GM23338 (cell line): ENCODE measurements around the gene EDARADD. TPM values are rescaled to one million over a fixed set of nuclear protein-coding genes. Genes with fewer than 3 reads are reported as not detected.
A peak's percentile ranks its signal among the peaks of the same experiment; 100 is the strongest.

Source experiments
- ATAC-seq: fragments of 200-7000 bp; cut with Tn5 transposase; 3 replicates; pipeline ENCODE4 v1.9.1; 2020
- DNase-seq: peaks from one replicate; pipeline ENCODE4 v3.0.0-alpha.2; 2015; ENCODE audit warnings: low spot score
- H2AFZ ChIP-seq: fragments of 200-600 bp; sonication (generic); 2 replicates; pipeline ENCODE4 v1.8.0; 2016; ENCODE audit warnings: antibody characterized with exemption, mild to moderate bottlenecking, moderate library complexity
- H3F3A ChIP-seq: fragments of 200-600 bp; sonication (generic); replicated peaks from 2 replicates; pipeline ENCODE4 v1.8.0; 2017; ENCODE audit warnings: antibody characterized with exemption, mixed run types, low read depth
- H3K27ac ChIP-seq: fragments of 200-600 bp; sonication (generic); 2 replicates; pipeline ENCODE4 v1.6.1; 2016; ENCODE audit warnings: low read depth
- H3K27me3 ChIP-seq: fragments of 200-600 bp; sonication (generic); 2 replicates; pipeline ENCODE4 v1.8.0; 2016; ENCODE audit warnings: mild to moderate bottlenecking, mixed run types, moderate library complexity; ENCODE audit not compliant: insufficient read depth
- H3K36me3 ChIP-seq: fragments of 200-600 bp; sonication (generic); 2 replicates; pipeline ENCODE4 v1.8.0; 2016; ENCODE audit warnings: mild to moderate bottlenecking; ENCODE audit not compliant: insufficient read depth
- H3K4me1 ChIP-seq: fragments of 200-600 bp; sonication (generic); 2 replicates; pipeline ENCODE4 v1.8.0; 2016; ENCODE audit warnings: mild to moderate bottlenecking, moderate library complexity; ENCODE audit not compliant: insufficient read depth
- H3K4me2 ChIP-seq: fragments of 200-600 bp; sonication (generic); 2 replicates; pipeline ENCODE4 v1.7.1; 2017; ENCODE audit warnings: mixed run types
- H3K4me3 ChIP-seq: fragments of 200-600 bp; sonication (generic); 2 replicates; pipeline ENCODE4 v1.6.1; 2016; ENCODE audit warnings: mixed run types
- H3K79me2 ChIP-seq: fragments of 200-600 bp; sonication (generic); replicated peaks from 2 replicates; pipeline ENCODE4 v1.8.0; 2017; ENCODE audit warnings: mild to moderate bottlenecking; ENCODE audit not compliant: insufficient read depth
- H3K9me2 ChIP-seq: fragments of 200-600 bp; sonication (generic); 2 replicates; pipeline ENCODE4 v1.8.0; 2017; ENCODE audit not compliant: insufficient read depth
- H4K20me1 ChIP-seq: fragments of 200-600 bp; sonication (generic); replicated peaks from 2 replicates; pipeline ENCODE4 v1.8.0; 2017; ENCODE audit warnings: mild to moderate bottlenecking; ENCODE audit not compliant: insufficient read depth
- H3K27ac Mint-ChIP-seq: 2 replicates; pipeline ENCODE4 v1.8.0; 2020; ENCODE audit warnings: inconsistent platforms, mild to moderate bottlenecking, moderate library complexity, mixed read lengths
- H3K27me3 Mint-ChIP-seq: 3 replicates; pipeline ENCODE4 v1.8.0; 2022; ENCODE audit warnings: low read depth, mild to moderate bottlenecking, moderate library complexity, mixed read lengths, inconsistent platforms; ENCODE audit not compliant: insufficient read depth, poor library complexity
- H3K36me3 Mint-ChIP-seq: 3 replicates; pipeline ENCODE4 v1.8.0; 2021; ENCODE audit warnings: low read depth, mild to moderate bottlenecking, inconsistent platforms, moderate library complexity, mixed read lengths
- H3K4me1 Mint-ChIP-seq: 3 replicates; pipeline ENCODE4 v1.8.0; 2020; ENCODE audit warnings: mild to moderate bottlenecking, inconsistent platforms, mixed read lengths
- H3K4me3 Mint-ChIP-seq: 3 replicates; pipeline ENCODE4 v1.8.0; 2021; ENCODE audit warnings: moderate library complexity, mild to moderate bottlenecking, inconsistent platforms, mixed read lengths
- H3K9me3 Mint-ChIP-seq: 3 replicates; pipeline ENCODE4 v1.8.0; 2020; ENCODE audit warnings: moderate library complexity, mild to moderate bottlenecking, inconsistent platforms, mixed read lengths
- CREB1 ChIP-seq: fragments of 250-450 bp; sonication (Bioruptor Pico); IDR thresholded peaks from 2 replicates; pipeline ENCODE4 v1.5.0; 2020; ENCODE audit warnings: low read depth, mild to moderate bottlenecking, moderate library complexity
- CTCF ChIP-seq, 2 experiments: fragments of 200-600 bp in 1 of 2; sonication (generic) in 1 of 2; conservative IDR thresholded peaks; 2 replicates each; pipeline versions ENCODE4 v1.5.1 to v1.6.1; 2016 to 2017; ENCODE audit warnings: antibody characterized with exemption in 2 of 2, low read depth in 2 of 2, mild to moderate bottlenecking in 2 of 2, moderate library complexity in 1 of 2
- EZH2 ChIP-seq: fragments of 200-600 bp; sonication (generic); IDR thresholded peaks from one replicate; pipeline ENCODE4 v1.8.0; 2017; ENCODE audit warnings: antibody characterized with exemption, mild to moderate bottlenecking, low read depth; ENCODE audit not compliant: unreplicated experiment
- EZH2phosphoT487 ChIP-seq: fragments of 200-600 bp; sonication (generic); IDR thresholded peaks from one replicate; pipeline ENCODE4 v1.8.1; 2018; ENCODE audit warnings: antibody characterized with exemption; ENCODE audit not compliant: unreplicated experiment
- JUNB ChIP-seq: IDR thresholded peaks from one replicate; pipeline ENCODE4 v1.6.1; 2016; ENCODE audit warnings: antibody characterized with exemption; ENCODE audit not compliant: unreplicated experiment
- POLR2AphosphoS5 ChIP-seq: IDR thresholded peaks from 2 replicates; pipeline ENCODE4 v1.6.1; 2016; ENCODE audit warnings: antibody characterized with exemption, low read depth
- STAT1 ChIP-seq: IDR thresholded peaks from one replicate; pipeline ENCODE4 v1.6.1; 2016; ENCODE audit warnings: antibody characterized with exemption; ENCODE audit not compliant: unreplicated experiment
- ZNF331 ChIP-seq: fragments of 250-450 bp; sonication (Bioruptor Pico); IDR thresholded peaks from 2 replicates; pipeline ENCODE4 v1.5.0; 2020; ENCODE audit warnings: low read depth, mild to moderate bottlenecking, moderate library complexity
- ZNF462 ChIP-seq: fragments of 250-450 bp; sonication (Bioruptor Pico); IDR thresholded peaks from 2 replicates; pipeline ENCODE4 v1.5.0; 2020; ENCODE audit warnings: mild to moderate bottlenecking, moderate library complexity
- polyA plus RNA-seq: library from polyadenylated mRNA; unstranded; fragments of >200 nt; fragmentation: Nextera tagmentation; extraction: Ambion mirVana; gene quantifications from 2 replicates; pipeline ENCODE4 v1.2.1, GENCODE V29; 2016
- total RNA-seq: library from RNA; depleted of rRNA; stranded (reverse); fragments of >200 nt; shearing (Covaris generic); gene quantifications from 2 replicates; pipeline ENCODE4 v1.2.3, GENCODE V29; 2014
- TF ChIP-seq, protein P1 (sequence below): IDR thresholded peaks from one replicate; pipeline ENCODE4 v1.6.1; 2018; ENCODE audit warnings: antibody characterized with exemption; ENCODE audit not compliant: unreplicated experiment
- TF ChIP-seq, protein P2 (sequence below): IDR thresholded peaks from 2 replicates; pipeline ENCODE4 v1.6.1; 2016; ENCODE audit warnings: antibody characterized with exemption

The EDARADD gene
- total and polyA plus RNA-seq, 2 experiments from 2014 or later = 3.7 to 4.4 TPM

DNA sequence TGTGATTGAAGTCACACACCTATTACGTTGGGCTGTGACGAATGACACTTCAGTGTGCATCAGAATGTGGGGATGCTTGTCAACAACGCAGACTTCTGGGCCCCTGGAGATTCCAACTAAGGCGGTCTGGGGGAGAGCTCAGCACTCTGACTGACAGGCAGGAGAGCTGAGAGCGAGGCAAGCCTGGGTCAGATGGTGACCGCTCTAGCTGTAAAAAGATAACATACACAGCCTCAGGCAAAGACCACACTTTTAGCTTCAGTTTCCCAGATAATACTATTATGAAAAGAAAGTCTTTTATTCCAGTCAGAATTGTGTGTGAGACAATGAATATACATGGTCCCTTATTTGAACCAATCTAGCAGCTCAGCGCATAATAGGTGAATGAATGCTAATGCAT, 25.4 kb downstream of the EDARADD start (continued):
- TF ChIP-seq, protein P1, sequence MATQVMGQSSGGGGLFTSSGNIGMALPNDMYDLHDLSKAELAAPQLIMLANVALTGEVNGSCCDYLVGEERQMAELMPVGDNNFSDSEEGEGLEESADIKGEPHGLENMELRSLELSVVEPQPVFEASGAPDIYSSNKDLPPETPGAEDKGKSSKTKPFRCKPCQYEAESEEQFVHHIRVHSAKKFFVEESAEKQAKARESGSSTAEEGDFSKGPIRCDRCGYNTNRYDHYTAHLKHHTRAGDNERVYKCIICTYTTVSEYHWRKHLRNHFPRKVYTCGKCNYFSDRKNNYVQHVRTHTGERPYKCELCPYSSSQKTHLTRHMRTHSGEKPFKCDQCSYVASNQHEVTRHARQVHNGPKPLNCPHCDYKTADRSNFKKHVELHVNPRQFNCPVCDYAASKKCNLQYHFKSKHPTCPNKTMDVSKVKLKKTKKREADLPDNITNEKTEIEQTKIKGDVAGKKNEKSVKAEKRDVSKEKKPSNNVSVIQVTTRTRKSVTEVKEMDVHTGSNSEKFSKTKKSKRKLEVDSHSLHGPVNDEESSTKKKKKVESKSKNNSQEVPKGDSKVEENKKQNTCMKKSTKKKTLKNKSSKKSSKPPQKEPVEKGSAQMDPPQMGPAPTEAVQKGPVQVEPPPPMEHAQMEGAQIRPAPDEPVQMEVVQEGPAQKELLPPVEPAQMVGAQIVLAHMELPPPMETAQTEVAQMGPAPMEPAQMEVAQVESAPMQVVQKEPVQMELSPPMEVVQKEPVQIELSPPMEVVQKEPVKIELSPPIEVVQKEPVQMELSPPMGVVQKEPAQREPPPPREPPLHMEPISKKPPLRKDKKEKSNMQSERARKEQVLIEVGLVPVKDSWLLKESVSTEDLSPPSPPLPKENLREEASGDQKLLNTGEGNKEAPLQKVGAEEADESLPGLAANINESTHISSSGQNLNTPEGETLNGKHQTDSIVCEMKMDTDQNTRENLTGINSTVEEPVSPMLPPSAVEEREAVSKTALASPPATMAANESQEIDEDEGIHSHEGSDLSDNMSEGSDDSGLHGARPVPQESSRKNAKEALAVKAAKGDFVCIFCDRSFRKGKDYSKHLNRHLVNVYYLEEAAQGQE = no peak
- TF ChIP-seq, protein P2, sequence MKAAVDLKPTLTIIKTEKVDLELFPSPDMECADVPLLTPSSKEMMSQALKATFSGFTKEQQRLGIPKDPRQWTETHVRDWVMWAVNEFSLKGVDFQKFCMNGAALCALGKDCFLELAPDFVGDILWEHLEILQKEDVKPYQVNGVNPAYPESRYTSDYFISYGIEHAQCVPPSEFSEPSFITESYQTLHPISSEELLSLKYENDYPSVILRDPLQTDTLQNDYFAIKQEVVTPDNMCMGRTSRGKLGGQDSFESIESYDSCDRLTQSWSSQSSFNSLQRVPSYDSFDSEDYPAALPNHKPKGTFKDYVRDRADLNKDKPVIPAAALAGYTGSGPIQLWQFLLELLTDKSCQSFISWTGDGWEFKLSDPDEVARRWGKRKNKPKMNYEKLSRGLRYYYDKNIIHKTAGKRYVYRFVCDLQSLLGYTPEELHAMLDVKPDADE = no peak
- TF ChIP-seq CTCF (conservative IDR thresholded peaks at IDR 0.05; ENCODE audit: low read depth in 2 of 2) = no peak
- TF ChIP-seq JUNB = no peak
- TF ChIP-seq EZH2phosphoT487 = no peak

GRCh38 chr1:236421022-236421421, 26.9 kb downstream of the EDARADD start:
- Histone ChIP-seq H3F3A (no peaks in the 10 kb centered on the region), H3K9me2 (no peaks in the 10 kb centered on the region), H3K4me2 (no peak overlapping the region), H2AFZ (no peak overlapping the region), H3K27me3 (no peaks in the 10 kb centered on the region), H3K27ac (no peak overlapping the region), H3K4me3 (no peak overlapping the region), H3K4me1 (peaks cover 11% of the 10 kb centered on the region), H3K79me2 (no peaks in the 10 kb centered on the region), H3K36me3 (no peaks in the 10 kb centered on the region), H4K20me1 (no peaks in the 10 kb centered on the region)
- no peak for TF ChIP-seq ZNF331 (CRISPR knock-in tag)
- TF ChIP-seq STAT1 = no peak
- TF ChIP-seq, protein P2 = no peak
- TF ChIP-seq CREB1 (CRISPR knock-in tag) = no peak
- TF ChIP-seq ZNF462 (CRISPR knock-in tag) = no peak
- TF ChIP-seq JUNB = no peak
- TF ChIP-seq POLR2AphosphoS5 = no peak
- TF ChIP-seq EZH2 = no peak
- TF ChIP-seq EZH2phosphoT487 = no peak
- no peaks in the 10 kb centered on the region; the same call in 2 of the 3 replicates for H3K9me3 Mint-ChIP-seq
- peak overlapping the region; percentile 51 for H3K27ac Mint-ChIP-seq
- peaks cover 2% of the 10 kb centered on the region; the same call in 2 of the 3 replicates for H3K4me1 Mint-ChIP-seq
- DNase-seq (no peak), ATAC-seq (no peak)
- peaks cover 6% of the 10 kb centered on the region; the same call in 2 of the 3 replicates for H3K36me3 Mint-ChIP-seq
- peaks cover 2% of the 10 kb centered on the region for H3K27me3 Mint-ChIP-seq
- H3K4me3 Mint-ChIP-seq = no peak overlapping the region
